HG03342 (cell line): ENCODE measurements around the gene PRDM15.

ENCODE experiments used
- ATAC-seq: cut with Tn5 transposase; IDR thresholded peaks from one replicate; pipeline ENCODE4 v1.9.1; 2021; ENCODE audit warnings: mild to moderate bottlenecking, moderate library complexity; ENCODE audit not compliant: unreplicated experiment

Gene PRDM15

GRCh38 chr21:41828884-41829360 is 50.2 kb downstream of the PRDM15 start:
- no peak for ATAC-seq

DNA sequence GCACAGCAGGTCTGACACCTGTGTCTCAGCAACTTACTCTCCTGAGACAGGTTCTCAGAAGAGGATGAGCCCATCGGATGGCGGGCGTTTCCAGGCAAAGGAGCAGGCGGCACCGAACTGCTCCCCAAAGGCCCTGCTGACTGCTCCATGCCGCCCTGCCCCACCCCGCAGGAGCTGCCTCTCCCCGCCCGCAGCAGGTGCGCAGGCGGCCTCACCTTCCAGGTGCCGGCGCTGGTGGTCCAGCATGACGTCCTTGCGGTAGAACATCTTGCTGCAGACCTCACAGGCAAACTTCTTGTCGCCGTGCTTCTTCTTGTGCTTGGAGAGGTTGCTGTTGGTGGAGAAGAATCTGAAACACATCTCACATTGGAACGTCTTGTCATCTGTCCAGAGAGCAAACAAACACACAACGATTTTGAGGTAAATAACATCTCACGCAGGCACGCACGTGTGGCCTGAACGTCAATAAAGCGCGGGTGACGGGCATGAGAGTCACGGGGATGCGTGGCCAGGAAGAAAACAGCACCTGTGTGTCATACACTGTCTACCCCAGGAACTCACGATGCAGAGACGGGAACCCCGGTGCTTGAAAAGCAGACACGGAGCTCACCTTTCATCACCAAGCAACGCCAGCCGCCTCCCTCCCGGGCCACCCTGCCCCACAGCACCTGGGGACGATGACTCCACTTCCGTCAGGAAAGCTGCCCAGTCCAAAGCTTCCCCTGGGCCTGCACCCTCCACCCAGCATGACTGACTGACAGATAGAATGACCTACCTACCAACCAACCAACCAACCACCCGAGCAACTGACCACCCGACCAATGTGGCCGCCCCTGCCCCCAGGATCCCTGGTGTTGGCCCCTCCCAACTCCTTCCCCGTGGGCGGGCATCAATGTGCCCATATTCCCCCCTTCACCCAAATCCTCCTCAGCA is 50.9 kb downstream of the PRDM15 start:
- ATAC-seq, result no peak

- ATAC-seq, result no peak
Observed at GRCh38 chr21:41825881-41826280, 53.3 kb downstream of the PRDM15 start.

DNA sequence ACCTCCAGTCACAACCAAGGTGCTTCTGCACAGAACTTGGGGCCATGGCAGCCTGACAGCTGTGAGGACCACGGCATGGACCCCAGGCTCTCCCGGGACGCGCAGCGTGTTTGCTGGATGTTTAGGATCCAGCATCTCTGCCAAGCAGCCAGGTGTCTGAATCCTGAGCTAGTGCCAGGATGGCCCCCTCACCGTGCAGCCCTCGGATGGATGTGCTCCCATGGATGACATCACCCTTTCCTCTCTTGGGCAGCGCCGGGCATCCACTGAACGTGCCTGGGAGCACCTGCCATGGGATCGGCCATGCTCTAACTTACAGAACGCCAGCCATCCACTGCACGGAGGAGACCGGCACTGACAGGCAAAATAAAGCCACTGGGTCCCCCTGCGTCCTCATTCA is 53.9 kb downstream of the PRDM15 start:
- no peak for ATAC-seq

GRCh38 chr21:41824466-41825207 is 54.5 kb downstream of the PRDM15 start:
- ATAC-seq, result no peak

- no peak for ATAC-seq
Observed at GRCh38 chr21:41823906-41824305, 55.2 kb downstream of the PRDM15 start.

DNA sequence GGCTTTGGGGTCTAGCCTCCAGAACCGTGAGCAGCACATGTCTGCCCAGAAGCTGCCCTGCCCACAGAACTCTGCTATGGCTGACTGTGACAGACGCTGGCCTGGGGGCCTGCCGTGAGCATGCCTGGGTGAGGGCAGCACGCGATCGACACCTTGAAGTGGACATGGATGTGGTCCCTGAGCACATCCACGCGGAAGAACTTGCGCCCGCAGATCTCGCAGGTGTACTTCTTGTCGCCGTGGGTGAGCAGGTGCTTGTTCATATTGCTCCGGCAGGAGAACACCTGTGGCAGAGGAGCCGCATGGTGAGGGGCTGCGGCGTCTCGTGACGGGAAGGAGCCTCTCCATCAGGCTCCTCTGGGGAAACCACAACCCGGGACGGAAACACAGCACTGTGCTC is 56.0 kb downstream of the PRDM15 start:
- no peak for ATAC-seq

- ATAC-seq, result no peak
Observed at GRCh38 chr21:41821756-41822431, 57.2 kb downstream of the PRDM15 start.

GRCh38 chr21:41821081-41821755 is 57.9 kb downstream of the PRDM15 start:
- no peak for ATAC-seq

- no peak for ATAC-seq
Observed at GRCh38 chr21:41820384-41821080, 58.6 kb downstream of the PRDM15 start.

DNA sequence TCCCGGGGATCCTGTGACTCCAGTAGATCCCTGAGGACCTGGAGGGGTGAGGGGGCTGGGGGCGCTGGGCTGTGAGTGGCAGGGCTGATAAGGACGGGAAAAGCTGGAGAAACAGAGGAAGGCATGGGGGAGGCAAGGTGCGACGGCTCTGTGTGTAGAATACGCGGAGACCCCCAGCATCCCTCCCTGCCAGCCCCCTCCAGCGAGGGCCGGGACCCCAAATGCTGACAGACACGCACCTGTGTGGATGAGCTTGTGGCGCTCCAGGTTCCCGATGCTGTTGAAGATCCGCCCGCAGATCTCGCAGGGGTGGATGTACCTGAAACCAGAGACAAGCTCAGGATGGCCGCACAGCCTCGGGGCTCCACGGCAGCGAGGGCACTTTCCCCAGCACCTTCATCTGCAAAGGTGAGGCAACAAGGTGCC is 59.3 kb downstream of the PRDM15 start:
- ATAC-seq, result no peak

DNA sequence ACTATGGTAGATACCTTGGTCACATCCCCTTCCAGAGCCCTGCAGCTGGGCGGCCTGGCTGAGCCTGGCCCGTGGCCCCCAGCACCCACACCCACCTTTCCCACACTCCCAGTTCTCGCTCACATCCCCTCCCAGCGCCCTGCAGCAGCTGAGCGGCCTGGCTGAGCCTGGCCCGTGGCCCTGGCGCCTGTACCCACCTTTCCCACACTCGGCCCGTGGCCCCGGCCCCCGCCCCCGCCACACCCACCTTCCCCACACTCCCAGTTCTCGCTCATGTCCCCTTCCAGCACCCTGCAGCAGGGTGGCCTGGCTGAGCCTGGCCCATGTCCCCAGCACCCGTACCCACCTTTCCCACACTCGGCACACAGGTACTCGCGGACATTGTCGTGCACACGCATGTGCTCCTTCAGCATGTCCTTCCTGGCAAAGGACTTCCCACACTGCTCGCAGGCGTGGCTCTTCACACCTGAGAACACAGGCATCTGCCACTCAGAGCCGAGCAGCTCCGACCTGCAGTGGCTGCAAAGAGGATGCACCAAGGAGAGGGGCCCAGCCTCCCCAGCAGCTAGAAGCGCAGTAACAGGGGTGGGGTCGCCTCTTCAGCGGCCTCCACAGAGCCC is 59.8 kb downstream of the PRDM15 start:
- ATAC-seq, result no peak

DNA sequence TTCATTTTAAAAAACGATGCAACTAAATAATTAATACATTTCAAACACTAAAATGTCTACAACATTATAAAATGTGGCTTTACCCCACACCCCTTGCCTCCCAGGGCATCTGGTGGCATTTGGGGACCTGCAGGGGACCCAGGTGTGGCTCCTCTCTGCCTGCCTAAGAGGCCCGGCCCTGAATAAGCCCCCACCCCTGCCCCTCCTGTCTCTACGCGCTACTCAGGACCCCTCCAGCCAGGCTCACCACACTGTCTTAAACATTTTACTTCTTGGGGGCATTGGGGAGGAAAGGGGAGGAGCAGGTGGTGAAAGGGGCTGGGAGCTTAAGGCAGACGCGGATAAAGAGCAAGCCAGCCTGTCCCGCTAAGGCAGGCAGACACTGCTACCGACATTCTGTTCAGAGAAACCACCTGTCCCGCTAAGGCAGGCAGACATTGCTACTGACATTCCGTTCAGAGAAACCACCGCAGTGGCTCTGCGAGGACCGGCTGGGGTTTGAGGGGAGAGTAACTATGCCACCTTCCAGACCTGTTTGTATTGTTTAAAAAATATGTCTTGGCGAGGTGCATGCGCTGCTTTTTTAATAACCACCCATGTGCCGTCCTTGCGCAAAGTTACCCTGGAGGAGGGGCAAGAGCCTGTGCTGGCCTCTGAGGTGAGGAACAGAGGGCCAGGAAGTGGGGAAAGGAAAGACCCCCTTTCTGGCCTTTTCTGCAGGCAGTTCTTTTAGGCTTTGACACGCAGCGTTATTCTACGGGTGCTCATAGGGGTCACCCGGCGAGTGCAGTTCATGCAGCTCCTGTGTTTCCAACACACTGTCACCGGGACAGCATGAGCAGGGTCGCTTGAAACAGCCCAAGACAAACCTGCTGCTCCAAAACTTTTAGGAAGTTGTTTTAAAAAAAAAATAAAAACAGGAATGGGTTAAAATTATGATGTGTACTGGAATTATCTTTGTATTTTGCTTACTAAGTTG is 61.0 kb downstream of the PRDM15 start:
- ATAC-seq, result no peak

DNA sequence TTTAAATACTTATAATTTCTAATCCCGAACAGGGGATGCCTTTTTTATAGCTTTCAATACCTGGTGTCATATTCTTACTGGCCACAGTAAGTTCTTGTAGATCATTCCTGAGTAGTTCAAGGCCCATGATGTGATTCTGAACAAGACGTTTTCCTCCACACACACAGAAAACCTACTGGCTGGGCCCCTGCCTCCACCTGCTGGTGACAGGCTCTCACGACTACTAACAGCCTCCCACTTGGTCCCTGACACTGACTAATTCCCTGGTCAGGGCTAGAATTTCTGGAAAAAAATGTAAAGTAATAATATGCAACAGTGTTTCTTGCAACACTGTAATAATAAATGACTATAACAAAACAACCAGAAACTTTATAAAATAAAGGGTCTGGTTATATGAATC is 61.9 kb downstream of the PRDM15 start:
- no peak for ATAC-seq

- no peak for ATAC-seq
Observed at GRCh38 chr21:41816583-41817165, 62.5 kb downstream of the PRDM15 start.

DNA sequence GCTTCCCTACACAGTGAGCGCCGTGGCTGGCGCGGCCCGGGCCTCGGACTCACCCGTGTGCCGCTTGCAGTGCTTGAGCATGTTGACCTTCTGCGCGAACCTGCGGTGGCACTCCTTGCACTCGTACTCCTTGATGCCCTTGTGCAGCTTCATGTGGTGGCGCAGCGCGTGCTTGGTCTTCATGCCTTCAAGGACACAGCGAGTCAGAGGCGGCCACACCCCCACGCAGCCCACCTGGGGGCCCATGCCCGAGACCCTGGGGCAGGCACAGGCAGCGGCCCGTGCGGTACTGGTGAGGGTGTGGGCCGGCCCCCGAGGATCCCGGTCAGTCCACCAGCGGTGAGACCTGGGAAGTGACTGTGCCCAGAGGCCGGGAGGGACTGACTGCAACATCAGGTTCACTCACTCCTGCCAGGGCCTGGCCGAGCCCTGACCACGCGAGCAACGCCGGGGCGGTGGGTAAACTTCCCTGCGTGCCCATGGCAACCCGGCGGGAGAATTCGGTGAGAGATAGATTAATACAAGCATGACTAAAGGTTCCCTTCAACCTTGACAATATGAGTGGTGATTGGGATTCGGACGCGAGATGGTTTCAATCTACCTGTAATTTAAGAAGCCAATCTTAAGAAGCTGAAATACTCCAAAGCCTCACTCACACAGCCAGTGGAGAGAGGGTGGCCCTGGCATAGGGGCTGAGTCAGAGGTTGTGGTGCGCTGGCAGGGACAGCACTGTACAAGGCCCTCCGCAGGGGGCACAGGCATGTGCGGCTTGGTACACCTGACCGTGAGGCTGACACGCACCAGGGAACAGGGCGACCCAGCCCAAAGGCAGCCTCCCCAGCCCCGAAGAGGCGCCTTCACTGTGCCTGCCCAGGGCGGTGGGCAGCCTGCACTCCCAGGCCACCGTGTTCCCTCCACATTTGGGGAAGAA is 63.2 kb downstream of the PRDM15 start:
- ATAC-seq, result no peak

GRCh38 chr21:41813226-41813625 is 65.9 kb downstream of the PRDM15 start:
- ATAC-seq, result no peak
